Lung (tissue), 12 donors: ENCODE data around the gene FCER2. TPM values are rescaled to one million over a fixed set of nuclear protein-coding genes. Genes with fewer than 3 reads are reported as not detected.

Experiments
- ATAC-seq: fragments of 200-7000 bp; cut with Tn5 transposase; one replicate; pipeline ENCODE4 v1.9.1; 2020; ENCODE audit warnings: moderate number of reproducible peaks; ENCODE audit not compliant: insufficient read depth, low FRiP score
- DNase-seq, 3 donors: peaks; one replicate each; pipeline ENCODE4 v3.0.0-alpha.2; 2013 to 2017
- H3K27ac ChIP-seq, 2 donors: one replicate each; pipeline ENCODE4 v1.5.1; 2013; ENCODE audit warnings: mild to moderate bottlenecking in 2 of 2, moderate library complexity in 2 of 2, control low read depth in 1 of 2, inconsistent platforms in 1 of 2, low read depth in 1 of 2, low read length in 1 of 2
- H3K27me3 ChIP-seq, 3 donors: one replicate each; pipeline ENCODE4 v1.5.1; 2013; ENCODE audit warnings: low read length in 2 of 3; ENCODE audit not compliant: control insufficient read depth in 3 of 3, insufficient read depth in 3 of 3
- H3K36me3 ChIP-seq, 4 donors: one replicate each; pipeline ENCODE4 v1.5.1; 2013; ENCODE audit warnings: low read length in 4 of 4, mild to moderate bottlenecking in 1 of 4, moderate library complexity in 1 of 4; ENCODE audit not compliant: control insufficient read depth in 4 of 4, insufficient read depth in 4 of 4
- H3K4me1 ChIP-seq, 5 donors: one replicate each; pipeline ENCODE4 v1.5.1; 2013; ENCODE audit warnings: low read length in 5 of 5, mild to moderate bottlenecking in 2 of 5, moderate library complexity in 1 of 5; ENCODE audit not compliant: control insufficient read depth in 5 of 5, insufficient read depth in 5 of 5
- H3K4me3 ChIP-seq: one replicate; pipeline ENCODE4 v1.5.1; 2013; ENCODE audit warnings: mild to moderate bottlenecking, control low read depth, moderate library complexity
- H3K9ac ChIP-seq, 2 donors: one replicate each; pipeline ENCODE4 v1.5.1; 2013; ENCODE audit warnings: low read length in 2 of 2, control low read depth in 1 of 2; ENCODE audit not compliant: insufficient read depth in 1 of 2
- H3K9me3 ChIP-seq, 4 donors: one replicate each; pipeline ENCODE4 v1.5.1; 2013; ENCODE audit warnings: low read length in 3 of 4, mild to moderate bottlenecking in 1 of 4, moderate library complexity in 1 of 4; ENCODE audit not compliant: control insufficient read depth in 4 of 4, insufficient read depth in 3 of 4
- CTCF ChIP-seq: IDR thresholded peaks from 2 replicates; pipeline ENCODE4 v1.5.1; 2012; ENCODE audit warnings: mild to moderate bottlenecking; ENCODE audit errors: control extremely low read depth, extremely low read depth
- WGBS, 2 donors: extraction: QIAGEN DNeasy Blood & Tissue Kit; methylation state at CpG; one replicate each; pipeline ENCODE4 v1.1.7; 2013; 5-methylcytosine and 5-hydroxymethylcytosine counted together
- polyA plus RNA-seq, 2 donors: library from polyadenylated mRNA; stranded (reverse); fragments of 200-250 nt; gene quantifications; one replicate each; pipeline ENCODE4 v1.2.1, GENCODE V29; 2013
- total RNA-seq, 2 donors: library from RNA; depleted of rRNA in 1 of 2; stranded (reverse); fragments of >200 nt in 1 of 2; gene quantifications; one replicate each; pipeline ENCODE4 v1.2.1, GENCODE V29; 2014 to 2021
- donor health status: control.
- donor health status: control.
- donor health status: Bipolar disorder and iron deficiency.
- donor health status: healthy.
- donor health status: DM: yes; HTN: yes; CAD: no.

FCER2 gene
- total and polyA plus RNA-seq, 4 donors: 0.37 to 1.2 (median 0.45) TPM

- no peak for TF ChIP-seq CTCF
These were observed 27.9 kb upstream of the FCER2 start for GRCh38 chr19:7729831-7730285.

DNA sequence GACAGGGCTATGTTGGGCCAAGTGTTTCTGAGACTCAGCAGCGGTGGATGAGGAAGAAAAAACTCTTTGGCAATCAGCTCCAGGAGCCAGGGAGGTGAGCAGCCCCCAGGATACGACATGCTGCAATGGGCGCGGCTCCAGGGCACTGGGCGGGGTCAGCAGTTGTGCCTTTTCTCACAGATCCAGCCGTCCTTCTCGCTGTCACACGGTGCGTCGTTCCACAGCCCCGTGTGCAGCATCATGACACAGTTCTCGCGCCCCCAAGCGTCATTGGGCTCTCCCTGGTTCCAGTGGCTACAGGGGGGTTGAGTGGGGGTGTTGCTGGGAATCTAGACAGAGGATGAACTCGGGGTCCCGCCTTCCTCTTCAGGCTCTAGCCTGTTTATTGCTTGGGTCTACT is 27.3 kb upstream of the FCER2 start:
- no peak for TF ChIP-seq CTCF
- H3K9me3 ChIP-seq: peaks cover 0 to 2% (median 0%) of the 10 kb centered on the region in 4 donors
- no peak overlapping the region for H3K27ac ChIP-seq
- H3K9ac ChIP-seq: no peak overlapping the region
- H3K27me3 ChIP-seq: peaks cover 0 to 45% (median 27%) of the 10 kb centered on the region in 3 donors
- H3K4me3 ChIP-seq: no peak overlapping the region
- no peaks in the 10 kb centered on the region for H3K36me3 ChIP-seq
- no peak for DNase-seq
- H3K4me1 ChIP-seq: peaks cover 0 to 8% (median 0%) of the 10 kb centered on the region in 5 donors
- 16 to 19% methylated on average over 16 of the region's 16 CpGs for WGBS, 2 donors
- ATAC-seq: no peak

More at GRCh38 chr19:7729831-7730285, 27.9 kb upstream of the FCER2 start:
- H3K4me1 ChIP-seq: peaks cover 0 to 8% (median 0%) of the 10 kb centered on the region in 5 donors
- H3K9me3 ChIP-seq: peaks cover 0 to 2% (median 0%) of the 10 kb centered on the region in 4 donors
- H3K27ac ChIP-seq: no peak overlapping the region
- H3K36me3 ChIP-seq: no peaks in the 10 kb centered on the region
- DNase-seq (no peak), ATAC-seq (no peak)
- H3K9ac ChIP-seq: no peak overlapping the region
- WGBS, 2 donors: 7% methylated on average over 28 to 34 of the region's 34 CpGs
- no peak overlapping the region for H3K4me3 ChIP-seq
- peaks cover 0 to 45% (median 27%) of the 10 kb centered on the region in 3 donors for H3K27me3 ChIP-seq

GRCh38 chr19:7725791-7726190 is 23.9 kb upstream of the FCER2 start:
- ATAC-seq (no peak), DNase-seq (no peak)
- peaks cover 0 to 8% (median 0%) of the 10 kb centered on the region in 5 donors for H3K4me1 ChIP-seq
- H3K27me3 ChIP-seq: peaks cover 0 to 31% (median 15%) of the 10 kb centered on the region in 3 donors
- no peak overlapping the region for H3K27ac ChIP-seq
- WGBS, 2 donors: 81 to 91% methylated on average over 2 of the region's 2 CpGs
- H3K36me3 ChIP-seq: no peaks in the 10 kb centered on the region
- H3K9ac ChIP-seq: no peak overlapping the region
- no peak for TF ChIP-seq CTCF
- H3K9me3 ChIP-seq: no peaks in the 10 kb centered on the region
- no peak overlapping the region for H3K4me3 ChIP-seq

GRCh38 chr19:7722231-7722651 is 20.3 kb upstream of the FCER2 start:
- no peaks in the 10 kb centered on the region for H3K36me3 ChIP-seq
- no peaks in the 10 kb centered on the region for H3K9me3 ChIP-seq
- no peak for DNase-seq
- H3K4me3 ChIP-seq: no peak overlapping the region
- no peak for TF ChIP-seq CTCF
- no peaks in the 10 kb centered on the region for H3K4me1 ChIP-seq
- H3K27ac ChIP-seq: no peak overlapping the region
- no peak for ATAC-seq
- no peak overlapping the region for H3K9ac ChIP-seq
- peaks cover 0 to 3% (median 0%) of the 10 kb centered on the region in 3 donors for H3K27me3 ChIP-seq
- WGBS, 2 donors: 70 to 79% methylated on average over 5 of the region's 5 CpGs
